OCI-LY1 (cell line): ENCODE results near the gene ITPRIPL2.

ENCODE experiments used
- EZH2 ChIP-seq: fragments of 200-600 bp; sonication (generic), shearing (Covaris generic); IDR thresholded peaks from 2 replicates; pipeline ENCODE4 v1.8.0; 2017; ENCODE audit warnings: borderline replicate concordance, mixed run types, mild to moderate bottlenecking, antibody characterized with exemption, low read length, moderate library complexity, mixed read lengths
- TF ChIP-seq, protein P1 (sequence below): fragments of 200-600 bp; sonication (generic), shearing (Covaris generic); IDR thresholded peaks from 2 replicates; pipeline ENCODE4 v1.5.1; 2017; ENCODE audit warnings: mild to moderate bottlenecking, antibody characterized with exemption, low read length, moderate library complexity, mixed read lengths

- TF ChIP-seq, protein P1, sequence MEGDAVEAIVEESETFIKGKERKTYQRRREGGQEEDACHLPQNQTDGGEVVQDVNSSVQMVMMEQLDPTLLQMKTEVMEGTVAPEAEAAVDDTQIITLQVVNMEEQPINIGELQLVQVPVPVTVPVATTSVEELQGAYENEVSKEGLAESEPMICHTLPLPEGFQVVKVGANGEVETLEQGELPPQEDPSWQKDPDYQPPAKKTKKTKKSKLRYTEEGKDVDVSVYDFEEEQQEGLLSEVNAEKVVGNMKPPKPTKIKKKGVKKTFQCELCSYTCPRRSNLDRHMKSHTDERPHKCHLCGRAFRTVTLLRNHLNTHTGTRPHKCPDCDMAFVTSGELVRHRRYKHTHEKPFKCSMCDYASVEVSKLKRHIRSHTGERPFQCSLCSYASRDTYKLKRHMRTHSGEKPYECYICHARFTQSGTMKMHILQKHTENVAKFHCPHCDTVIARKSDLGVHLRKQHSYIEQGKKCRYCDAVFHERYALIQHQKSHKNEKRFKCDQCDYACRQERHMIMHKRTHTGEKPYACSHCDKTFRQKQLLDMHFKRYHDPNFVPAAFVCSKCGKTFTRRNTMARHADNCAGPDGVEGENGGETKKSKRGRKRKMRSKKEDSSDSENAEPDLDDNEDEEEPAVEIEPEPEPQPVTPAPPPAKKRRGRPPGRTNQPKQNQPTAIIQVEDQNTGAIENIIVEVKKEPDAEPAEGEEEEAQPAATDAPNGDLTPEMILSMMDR, result peak; percentile 9; the same call in 1 of the 2 replicates
- no peak for TF ChIP-seq EZH2
Observed at GRCh38 chr16:19094542-19095365, 19.0 kb upstream of the ITPRIPL2 start.
